ENCODE measurements around the gene PLA2G5.

GRCh38 chr1:20107796-20108195, 37.8 kb downstream of the PLA2G5 start:
- no peak for TF ChIP-seq GATA2 (IDR thresholded peaks at IDR 0.05; ENCODE audit: low read depth, low read length)
- no peak for TF ChIP-seq GATA3 (IDR thresholded peaks at IDR 0.05; ENCODE audit: low read depth, low read length)
